Bronchial epithelial cell (primary cell): ENCODE data around the gene TSPAN32. TPM values are rescaled to one million over a fixed set of nuclear protein-coding genes. Genes with fewer than 3 reads are reported as not detected.

Experiments used
- DNase-seq: peaks from one replicate; pipeline ENCODE4 v3.0.0-alpha.2; 2010; ENCODE audit warnings: low read depth
- FAIRE-seq: peaks from 2 replicates; lab custom pipeline; 2011; peaks lifted over from hg19 to GRCh38; lab: Jason Lieb, UNC
- H3K27me3 ChIP-seq: 2 replicates; pipeline ENCODE4 v1.5.1; 2011; ENCODE audit warnings: low read length; ENCODE audit not compliant: control insufficient read depth, insufficient read depth
- H3K36me3 ChIP-seq: 2 replicates; pipeline ENCODE4 v1.5.1; 2011; ENCODE audit warnings: low read length; ENCODE audit not compliant: control insufficient read depth, insufficient read depth
- H3K4me3 ChIP-seq: 2 replicates; pipeline ENCODE4 v1.5.1; 2011; ENCODE audit warnings: mild to moderate bottlenecking, low read depth, low read length, control low read depth
- total RNA-seq: library from RNA; depleted of rRNA; stranded (reverse); fragments of >200 nt; gene quantifications from 2 replicates; pipeline ENCODE4 v1.2.1, GENCODE V29; 2014
- TF ChIP-seq, protein P1 (sequence below): IDR thresholded peaks from 2 replicates; pipeline ENCODE4 v1.5.1; 2011; ENCODE audit warnings: mild to moderate bottlenecking, moderate library complexity, low read length, control low read depth, inconsistent platforms; ENCODE audit not compliant: insufficient read depth, severe bottlenecking

The TSPAN32 gene
- total RNA-seq = not detected in 2 replicates

- FAIRE-seq = no peak
- DNase-seq = no peak
- Histone ChIP-seq H3K4me3 (no peak within 1 kb of the TSS), H3K36me3 (no peaks in the 10 kb centered on the region), H3K27me3 (no peaks in the 10 kb centered on the region)
- TF ChIP-seq, protein P1, sequence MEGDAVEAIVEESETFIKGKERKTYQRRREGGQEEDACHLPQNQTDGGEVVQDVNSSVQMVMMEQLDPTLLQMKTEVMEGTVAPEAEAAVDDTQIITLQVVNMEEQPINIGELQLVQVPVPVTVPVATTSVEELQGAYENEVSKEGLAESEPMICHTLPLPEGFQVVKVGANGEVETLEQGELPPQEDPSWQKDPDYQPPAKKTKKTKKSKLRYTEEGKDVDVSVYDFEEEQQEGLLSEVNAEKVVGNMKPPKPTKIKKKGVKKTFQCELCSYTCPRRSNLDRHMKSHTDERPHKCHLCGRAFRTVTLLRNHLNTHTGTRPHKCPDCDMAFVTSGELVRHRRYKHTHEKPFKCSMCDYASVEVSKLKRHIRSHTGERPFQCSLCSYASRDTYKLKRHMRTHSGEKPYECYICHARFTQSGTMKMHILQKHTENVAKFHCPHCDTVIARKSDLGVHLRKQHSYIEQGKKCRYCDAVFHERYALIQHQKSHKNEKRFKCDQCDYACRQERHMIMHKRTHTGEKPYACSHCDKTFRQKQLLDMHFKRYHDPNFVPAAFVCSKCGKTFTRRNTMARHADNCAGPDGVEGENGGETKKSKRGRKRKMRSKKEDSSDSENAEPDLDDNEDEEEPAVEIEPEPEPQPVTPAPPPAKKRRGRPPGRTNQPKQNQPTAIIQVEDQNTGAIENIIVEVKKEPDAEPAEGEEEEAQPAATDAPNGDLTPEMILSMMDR = no peak
Measured at GRCh38 chr11:2301631-2302305, at the start of gene TSPAN32, which contains the start of gene C11orf21. Gene TSPAN32 (plus strand): TSS chr11:2302013. CDS start chr11:2302150, 137 bp downstream. Gene C11orf21 (minus strand): TSS chr11:2301918. CDS start chr11:2301808, 110 bp downstream.

DNA sequence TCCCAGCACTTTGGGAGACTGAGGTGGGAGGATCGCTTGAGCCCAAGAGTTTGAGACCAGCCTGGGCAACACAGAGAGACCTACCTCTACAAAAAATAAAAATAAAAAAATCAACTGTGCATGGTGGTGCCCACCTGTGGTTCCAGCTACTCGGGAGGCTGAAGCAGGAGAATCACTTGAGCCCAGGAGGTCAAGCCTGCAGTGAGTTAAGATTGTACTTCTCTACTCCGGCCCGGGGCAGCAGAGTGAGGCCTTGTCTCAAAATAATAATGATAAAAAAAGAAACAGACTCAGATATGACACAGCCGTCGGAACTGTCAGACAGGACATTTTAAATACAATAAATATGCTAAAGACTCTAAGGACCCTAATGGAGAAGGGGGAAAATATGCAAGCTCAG lies 49.8 kb upstream of the TSPAN32 start:
- no peak overlapping the region for H3K4me3 ChIP-seq
- FAIRE-seq (no peak), DNase-seq (no peak)
- TF ChIP-seq, protein P1 = no peak
- H3K36me3 ChIP-seq = no peaks in the 10 kb centered on the region
- H3K27me3 ChIP-seq = no peaks in the 10 kb centered on the region

- no peaks in the 10 kb centered on the region for H3K36me3 ChIP-seq
- peak; percentile 83 for DNase-seq
- peaks cover under 1% of the 10 kb centered on the region for H3K27me3 ChIP-seq
- peak; percentile 98 for FAIRE-seq
- H3K4me3 ChIP-seq = no peak overlapping the region
- TF ChIP-seq, protein P1 = no peak
Measured at GRCh38 chr11:2256293-2256913, 45.4 kb upstream of the TSPAN32 start.

- TF ChIP-seq, protein P1 = no peak
- FAIRE-seq (no peak), DNase-seq (peak; percentile 61)
- H3K27me3 ChIP-seq = peaks cover 3% of the 10 kb centered on the region
- no peaks in the 10 kb centered on the region for H3K36me3 ChIP-seq
- H3K4me3 ChIP-seq = no peak overlapping the region
Measured at GRCh38 chr11:2256951-2257700, 44.7 kb upstream of the TSPAN32 start.

- no peak for FAIRE-seq
- H3K36me3 ChIP-seq = no peaks in the 10 kb centered on the region
- no peak for DNase-seq
- H3K27me3 ChIP-seq = peaks cover 3% of the 10 kb centered on the region
- no peak overlapping the region for H3K4me3 ChIP-seq
- TF ChIP-seq, protein P1 = no peak
Measured at GRCh38 chr11:2258501-2259465, 43.0 kb upstream of the TSPAN32 start.
